Endodermal cell (in vitro differentiated cells): ENCODE results near the gene SAXO1. TPM values are rescaled to one million over a fixed set of nuclear protein-coding genes. Genes with fewer than 3 reads are reported as not detected.

ENCODE experiments used
- DNase-seq: peaks from one replicate; pipeline ENCODE4 v3.0.0-alpha.2; 2017
- H3K27ac ChIP-seq: 2 replicates; pipeline ENCODE4 v1.5.1; 2013; ENCODE audit warnings: mild to moderate bottlenecking, low read depth, low read length, moderate library complexity
- H3K27me3 ChIP-seq: 2 replicates; pipeline ENCODE4 v1.6.1; 2013; ENCODE audit warnings: mild to moderate bottlenecking, low read length, moderate library complexity; ENCODE audit not compliant: insufficient read depth, control insufficient read depth, poor library complexity, severe bottlenecking
- H3K36me3 ChIP-seq: 2 replicates; pipeline ENCODE4 v1.7.0; 2013; ENCODE audit warnings: mild to moderate bottlenecking, low read length, moderate library complexity; ENCODE audit not compliant: control insufficient read depth, insufficient read depth
- H3K4me1 ChIP-seq: one replicate; pipeline ENCODE4 v1.7.0; 2013; ENCODE audit warnings: low read length; ENCODE audit not compliant: control insufficient read depth, insufficient read depth
- H3K4me3 ChIP-seq: 2 replicates; pipeline ENCODE4 v1.5.1; 2013; ENCODE audit warnings: mild to moderate bottlenecking, low read length, moderate library complexity
- H3K9ac ChIP-seq: 2 replicates; pipeline ENCODE4 v1.6.1; 2013; ENCODE audit warnings: mild to moderate bottlenecking, low read length, moderate library complexity; ENCODE audit not compliant: poor library complexity, severe bottlenecking; ENCODE audit errors: extremely low read depth
- H3K9me3 ChIP-seq: 2 replicates; pipeline ENCODE4 v1.6.1; 2013; ENCODE audit warnings: mild to moderate bottlenecking, low read length, moderate library complexity; ENCODE audit not compliant: control insufficient read depth
- H3K27ac Mint-ChIP-seq: 2 replicates; pipeline ENCODE4 v1.8.0; 2020; ENCODE audit warnings: mixed read lengths
- H3K27me3 Mint-ChIP-seq: 2 replicates; pipeline ENCODE4 v1.8.0; 2021; ENCODE audit warnings: mild to moderate bottlenecking, mixed read lengths; ENCODE audit not compliant: insufficient read depth
- H3K36me3 Mint-ChIP-seq: 2 replicates; pipeline ENCODE4 v1.8.0; 2020; ENCODE audit warnings: low read depth, mixed read lengths
- H3K4me1 Mint-ChIP-seq: 2 replicates; pipeline ENCODE4 v1.8.0; 2020; ENCODE audit warnings: mixed read lengths
- H3K4me3 Mint-ChIP-seq: 2 replicates; pipeline ENCODE4 v1.8.0; 2020; ENCODE audit warnings: mild to moderate bottlenecking, moderate library complexity, mixed read lengths
- H3K9me3 Mint-ChIP-seq: 2 replicates; pipeline ENCODE4 v1.8.0; 2020; ENCODE audit warnings: mild to moderate bottlenecking, mixed read lengths
- WGBS, 2 experiments: methylation state at CpG; one replicate each; pipeline versions ENCODE4 v1.1.5 to v1.1.7; 2013; ENCODE audit warnings: missing lambda C conversion rate in 2 of 2, mixed read lengths in 1 of 2; ENCODE audit not compliant: insufficient coverage in 1 of 2, insufficient read length in 1 of 2; 5-methylcytosine and 5-hydroxymethylcytosine counted together
- total RNA-seq, 2 donors: library from RNA; stranded (reverse); fragmentation: NEBNext Ultra II Directional in 1 of 2; extraction: Animal tissue kit (Norgen Biotek cat#: 25700) in 1 of 2; gene quantifications; 2 replicates in 1 of 2; 3 replicates in 1 of 2; pipeline ENCODE4 v1.2.1, GENCODE V29; 2021
- TF ChIP-seq, protein P1 (sequence below): fragments of 200-600 bp; sonication (generic); conservative IDR thresholded peaks from 2 replicates; pipeline ENCODE4 v1.5.0; 2021; ENCODE audit warnings: antibody characterized with exemption, mild to moderate bottlenecking

SAXO1 gene
- total RNA-seq, 2 donors from 2014 or later: 0.04 to 1.2 TPM

DNA sequence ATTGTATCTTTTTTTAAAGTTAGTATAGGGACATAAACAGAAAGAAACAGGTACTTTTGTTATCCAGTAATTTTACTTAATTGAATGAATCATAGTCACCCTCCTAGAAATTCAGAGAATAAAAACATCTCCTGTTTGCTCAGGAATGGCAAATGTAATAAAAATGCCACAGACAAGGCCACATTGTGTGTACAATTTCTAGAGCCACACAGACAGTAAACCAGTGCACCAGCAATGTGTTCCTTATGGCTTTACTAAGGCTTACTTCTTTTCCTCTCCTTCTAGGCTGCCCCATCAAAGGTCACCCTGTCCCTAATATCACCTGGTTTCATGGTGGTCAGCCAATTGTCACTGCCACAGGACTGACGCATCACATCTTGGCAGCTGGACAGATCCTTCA lies 145.5 kb downstream of the SAXO1 start:
- Mint-ChIP-seq H3K4me1 (no peaks in the 10 kb centered on the region), H3K36me3 (no peaks in the 10 kb centered on the region), H3K4me3 (no peak overlapping the region), H3K27me3 (peaks cover 1% of the 10 kb centered on the region), H3K9me3 (peaks cover 7% of the 10 kb centered on the region), H3K27ac (no peak overlapping the region)
- Histone ChIP-seq H3K9me3 (peaks cover 7% of the 10 kb centered on the region), H3K27ac (no peak overlapping the region), H3K4me1 (no peaks in the 10 kb centered on the region), H3K4me3 (no peak overlapping the region), H3K27me3 (no peaks in the 10 kb centered on the region), H3K9ac (no peak overlapping the region), H3K36me3 (no peaks in the 10 kb centered on the region)
- 93 to 100% methylated on average over 1 of the region's 1 CpG for WGBS, 2 experiments
- no peak for DNase-seq
- TF ChIP-seq, protein P1, sequence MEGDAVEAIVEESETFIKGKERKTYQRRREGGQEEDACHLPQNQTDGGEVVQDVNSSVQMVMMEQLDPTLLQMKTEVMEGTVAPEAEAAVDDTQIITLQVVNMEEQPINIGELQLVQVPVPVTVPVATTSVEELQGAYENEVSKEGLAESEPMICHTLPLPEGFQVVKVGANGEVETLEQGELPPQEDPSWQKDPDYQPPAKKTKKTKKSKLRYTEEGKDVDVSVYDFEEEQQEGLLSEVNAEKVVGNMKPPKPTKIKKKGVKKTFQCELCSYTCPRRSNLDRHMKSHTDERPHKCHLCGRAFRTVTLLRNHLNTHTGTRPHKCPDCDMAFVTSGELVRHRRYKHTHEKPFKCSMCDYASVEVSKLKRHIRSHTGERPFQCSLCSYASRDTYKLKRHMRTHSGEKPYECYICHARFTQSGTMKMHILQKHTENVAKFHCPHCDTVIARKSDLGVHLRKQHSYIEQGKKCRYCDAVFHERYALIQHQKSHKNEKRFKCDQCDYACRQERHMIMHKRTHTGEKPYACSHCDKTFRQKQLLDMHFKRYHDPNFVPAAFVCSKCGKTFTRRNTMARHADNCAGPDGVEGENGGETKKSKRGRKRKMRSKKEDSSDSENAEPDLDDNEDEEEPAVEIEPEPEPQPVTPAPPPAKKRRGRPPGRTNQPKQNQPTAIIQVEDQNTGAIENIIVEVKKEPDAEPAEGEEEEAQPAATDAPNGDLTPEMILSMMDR: no peak

DNA sequence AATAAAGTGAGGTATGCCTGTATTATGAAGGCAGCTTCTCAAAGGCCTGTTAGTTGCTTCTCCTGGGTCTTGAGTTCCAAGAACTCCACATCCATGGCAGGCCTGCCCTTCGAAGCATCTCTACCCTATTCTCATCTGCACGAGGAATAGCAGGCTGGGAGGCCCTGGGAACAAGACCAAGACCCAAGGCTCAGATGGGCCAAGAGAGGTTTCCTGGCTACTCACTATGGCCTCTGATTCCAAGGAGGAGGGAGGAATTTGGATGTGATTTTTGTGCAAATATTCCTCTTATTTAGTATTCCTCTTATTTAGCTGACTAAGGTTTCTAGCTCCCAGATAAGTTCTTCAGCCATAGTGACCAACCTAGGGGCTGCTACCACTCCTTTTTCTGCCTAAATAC lies 151.3 kb downstream of the SAXO1 start:
- Mint-ChIP-seq H3K9me3 (peaks cover 8% of the 10 kb centered on the region), H3K36me3 (no peaks in the 10 kb centered on the region), H3K4me1 (no peaks in the 10 kb centered on the region), H3K27me3 (peaks cover 2% of the 10 kb centered on the region), H3K4me3 (no peak overlapping the region), H3K27ac (no peak overlapping the region)
- Histone ChIP-seq H3K27ac (no peak overlapping the region), H3K4me1 (no peaks in the 10 kb centered on the region), H3K36me3 (no peaks in the 10 kb centered on the region), H3K9ac (no peak overlapping the region), H3K27me3 (no peaks in the 10 kb centered on the region), H3K9me3 (peaks cover 7% of the 10 kb centered on the region), H3K4me3 (no peak overlapping the region)
- DNase-seq: no peak
- WGBS, 2 experiments: 87% methylated on average over 2 of the region's 2 CpGs; no CpG with 5 or more reads in 1 of the 2 experiments
- TF ChIP-seq, protein P1: no peak

DNA sequence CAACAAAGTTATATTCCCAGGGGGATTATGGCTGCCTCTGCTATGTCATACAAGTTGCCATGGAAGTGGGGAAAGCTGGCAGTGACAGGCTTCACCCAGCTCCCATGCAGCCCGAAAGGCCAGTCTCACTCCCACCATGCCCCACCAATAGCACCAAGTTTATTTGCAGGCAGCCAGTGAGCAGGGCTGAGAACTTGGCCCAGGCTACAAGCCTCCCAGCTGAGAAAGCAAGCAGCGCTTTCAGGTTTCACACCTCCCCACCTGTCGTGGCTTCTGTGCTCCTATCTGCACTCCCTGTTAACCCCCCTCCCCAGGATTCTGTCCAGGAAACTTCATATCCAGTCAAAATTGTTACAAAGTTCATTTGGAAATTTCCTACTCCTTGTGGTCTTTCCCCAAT lies 155.0 kb downstream of the SAXO1 start:
- H3K36me3 Mint-ChIP-seq: no peaks in the 10 kb centered on the region
- H3K4me3 Mint-ChIP-seq: no peak overlapping the region
- H3K4me1 Mint-ChIP-seq: no peaks in the 10 kb centered on the region
- no peak overlapping the region for H3K27ac Mint-ChIP-seq
- Histone ChIP-seq H3K27me3 (no peaks in the 10 kb centered on the region), H3K9ac (no peak overlapping the region), H3K4me3 (no peak overlapping the region), H3K9me3 (peaks cover 1% of the 10 kb centered on the region), H3K4me1 (no peaks in the 10 kb centered on the region), H3K27ac (no peak overlapping the region), H3K36me3 (no peaks in the 10 kb centered on the region)
- no peak for DNase-seq
- peaks cover 2% of the 10 kb centered on the region for H3K27me3 Mint-ChIP-seq
- H3K9me3 Mint-ChIP-seq: peaks cover 5% of the 10 kb centered on the region
- TF ChIP-seq, protein P1: no peak
- 87 to 100% methylated on average over 2 to 3 of the region's 3 CpGs for WGBS, 2 experiments

Other genes starting within 250 kb of the SAXO1 start
- 10 to 100 TPM; 45.0 to 47.2 TPM for gene RRAGA, start 16.2 kb upstream of the SAXO1 start, total RNA-seq
- gene HAUS6, start 69.7 kb upstream of the SAXO1 start, total RNA-seq: 10 to 100 TPM; 26.3 to 45.4 TPM
- 10 to 100 TPM; 30.1 to 33.3 TPM for gene PLIN2, start 94.3 kb upstream of the SAXO1 start, total RNA-seq
- gene DENND4C, start 197.5 kb upstream of the SAXO1 start, total RNA-seq: 10 to 100 TPM; 25.4 to 27.2 TPM